Dendritic cell treated with granulocyte-macrophage colony-stimulating factor and Interleukin-4, amounts not matched to agents 40 ng/mL and 50 ng/mL, for 4 days (primary cell): ENCODE results near the gene TMEM150C.
"Not testable (repeated sequence)": the region's sequence is repeated elsewhere in the genome, so short reads cannot be mapped to it uniquely, and the experiment has no call there.

Experiments used
- H3K27ac Mint-ChIP-seq: one replicate; pipeline ENCODE4 v1.8.0; 2022; ENCODE audit warnings: mild to moderate bottlenecking, mixed read lengths
- H3K27me3 Mint-ChIP-seq: one replicate; pipeline ENCODE4 v1.8.0; 2022; ENCODE audit warnings: mild to moderate bottlenecking, mixed read lengths
- H3K36me3 Mint-ChIP-seq: one replicate; pipeline ENCODE4 v1.8.0; 2022; ENCODE audit warnings: low read depth, mixed read lengths
- H3K4me1 Mint-ChIP-seq: one replicate; pipeline ENCODE4 v1.8.0; 2022; ENCODE audit warnings: low read depth, mixed read lengths
- H3K4me3 Mint-ChIP-seq: one replicate; pipeline ENCODE4 v1.8.0; 2022; ENCODE audit warnings: mild to moderate bottlenecking, moderate library complexity, mixed read lengths
- H3K9me3 Mint-ChIP-seq: one replicate; pipeline ENCODE4 v1.8.0; 2022; ENCODE audit warnings: mixed read lengths
- intact Hi-C: fragments of 100-400 bp; cut with micrococcal nuclease; formaldehyde crosslinking; loops from one replicate; pipeline ENCODE4 v1.15.0; 2022

Gene TMEM150C

GRCh38 chr4:82489076-82489475, 72.7 kb downstream of the TMEM150C start:
- no peaks in the 10 kb centered on the region for H3K36me3 Mint-ChIP-seq
- no peak overlapping the region for H3K27ac Mint-ChIP-seq
- H3K9me3 Mint-ChIP-seq: no peaks in the 10 kb centered on the region
- peaks cover 4% of the 10 kb centered on the region for H3K4me1 Mint-ChIP-seq
- intact Hi-C loops: no loop called here
- no peaks in the 10 kb centered on the region for H3K27me3 Mint-ChIP-seq
- H3K4me3 Mint-ChIP-seq: no peak overlapping the region

- intact Hi-C loops: no loop called here
- no peaks in the 10 kb centered on the region for H3K36me3 Mint-ChIP-seq
- H3K4me1 Mint-ChIP-seq: no peaks in the 10 kb centered on the region
- no peaks in the 10 kb centered on the region for H3K27me3 Mint-ChIP-seq
- no peak overlapping the region for H3K27ac Mint-ChIP-seq
- no peak overlapping the region for H3K4me3 Mint-ChIP-seq
- H3K9me3 Mint-ChIP-seq: no peaks in the 10 kb centered on the region
Observed at GRCh38 chr4:82484996-82485783, 76.6 kb downstream of the TMEM150C start.

- no peaks in the 10 kb centered on the region for H3K4me1 Mint-ChIP-seq
- H3K36me3 Mint-ChIP-seq: no peaks in the 10 kb centered on the region
- no peaks in the 10 kb centered on the region for H3K9me3 Mint-ChIP-seq
- no peak overlapping the region for H3K27ac Mint-ChIP-seq
- no peaks in the 10 kb centered on the region for H3K27me3 Mint-ChIP-seq
- H3K4me3 Mint-ChIP-seq: no peak overlapping the region
- intact Hi-C loops: no loop called here
Observed at GRCh38 chr4:82482387-82482786, 79.4 kb downstream of the TMEM150C start.

- no peaks in the 10 kb centered on the region for H3K4me1 Mint-ChIP-seq
- H3K36me3 Mint-ChIP-seq: no peaks in the 10 kb centered on the region
- intact Hi-C loops: no loop called here
- no peak overlapping the region for H3K4me3 Mint-ChIP-seq
- no peak overlapping the region for H3K27ac Mint-ChIP-seq
- H3K9me3 Mint-ChIP-seq: no peaks in the 10 kb centered on the region
- no peaks in the 10 kb centered on the region for H3K27me3 Mint-ChIP-seq
Observed at GRCh38 chr4:82481506-82481840, 80.3 kb downstream of the TMEM150C start.

GRCh38 chr4:82480771-82481505, 80.8 kb downstream of the TMEM150C start:
- intact Hi-C loops: no loop called here
- no peaks in the 10 kb centered on the region for H3K9me3 Mint-ChIP-seq
- no peaks in the 10 kb centered on the region for H3K4me1 Mint-ChIP-seq
- H3K27me3 Mint-ChIP-seq: no peaks in the 10 kb centered on the region
- H3K36me3 Mint-ChIP-seq: no peaks in the 10 kb centered on the region
- no peak overlapping the region for H3K27ac Mint-ChIP-seq
- H3K4me3 Mint-ChIP-seq: no peak overlapping the region

- no peaks in the 10 kb centered on the region for H3K36me3 Mint-ChIP-seq
- intact Hi-C loops: no loop called here
- no peaks in the 10 kb centered on the region for H3K9me3 Mint-ChIP-seq
- H3K4me3 Mint-ChIP-seq: no peak overlapping the region
- no peaks in the 10 kb centered on the region for H3K4me1 Mint-ChIP-seq
- H3K27ac Mint-ChIP-seq: no peak overlapping the region
- no peaks in the 10 kb centered on the region for H3K27me3 Mint-ChIP-seq
Observed at GRCh38 chr4:82479562-82479961, 82.2 kb downstream of the TMEM150C start.

- H3K4me3 Mint-ChIP-seq, intact Hi-C loops, H3K4me1 Mint-ChIP-seq, H3K9me3 Mint-ChIP-seq, H3K27me3 Mint-ChIP-seq, H3K36me3 Mint-ChIP-seq, H3K27ac Mint-ChIP-seq: not testable (repeated sequence)
Observed at GRCh38 chr4:82477469-82477868, 84.3 kb downstream of the TMEM150C start.

GRCh38 chr4:82475931-82476330, 85.9 kb downstream of the TMEM150C start:
- H3K4me1 Mint-ChIP-seq, intact Hi-C loops, H3K27me3 Mint-ChIP-seq, H3K36me3 Mint-ChIP-seq, H3K4me3 Mint-ChIP-seq, H3K9me3 Mint-ChIP-seq, H3K27ac Mint-ChIP-seq: not testable (repeated sequence)

GRCh38 chr4:82473621-82474164, 88.1 kb downstream of the TMEM150C start:
- Mint-ChIP-seq H3K9me3 (no peaks in the 10 kb centered on the region), H3K36me3 (no peaks in the 10 kb centered on the region), H3K27ac (no peak overlapping the region), H3K4me3 (no peak overlapping the region), H3K4me1 (no peaks in the 10 kb centered on the region), H3K27me3 (no peaks in the 10 kb centered on the region)
- intact Hi-C loops: no loop called here

- H3K36me3 Mint-ChIP-seq, H3K27ac Mint-ChIP-seq, H3K4me1 Mint-ChIP-seq, H3K9me3 Mint-ChIP-seq, intact Hi-C loops, H3K27me3 Mint-ChIP-seq, H3K4me3 Mint-ChIP-seq: not testable (repeated sequence)
Observed at GRCh38 chr4:82473080-82473479, 88.7 kb downstream of the TMEM150C start.

GRCh38 chr4:82469791-82470345, 91.9 kb downstream of the TMEM150C start:
- intact Hi-C loops: loop anchor here (10.0 kb wide), 1 partner anchor 355 kb away; no protein-coding TSS in a partner anchor
- no peak overlapping the region for H3K27ac Mint-ChIP-seq
- H3K27me3 Mint-ChIP-seq: no peaks in the 10 kb centered on the region
- H3K9me3 Mint-ChIP-seq: no peaks in the 10 kb centered on the region
- H3K4me1 Mint-ChIP-seq: no peaks in the 10 kb centered on the region
- H3K36me3 Mint-ChIP-seq: no peaks in the 10 kb centered on the region
- no peak overlapping the region for H3K4me3 Mint-ChIP-seq

- Mint-ChIP-seq H3K4me3 (no peak overlapping the region), H3K36me3 (peaks cover 12% of the 10 kb centered on the region), H3K9me3 (no peaks in the 10 kb centered on the region), H3K4me1 (peaks cover 12% of the 10 kb centered on the region), H3K27ac (no peak overlapping the region), H3K27me3 (no peaks in the 10 kb centered on the region)
- intact Hi-C loops: loop anchor here (10.0 kb wide), 1 partner anchor 357 kb away; no protein-coding TSS in a partner anchor
Observed at GRCh38 chr4:82467471-82467870, 94.3 kb downstream of the TMEM150C start.

- no peaks in the 10 kb centered on the region for H3K27me3 Mint-ChIP-seq
- H3K4me3 Mint-ChIP-seq: no peak overlapping the region
- intact Hi-C loops: loop anchor here (10.0 kb wide), 1 partner anchor 362 kb away; no protein-coding TSS in a partner anchor
- peaks cover 12% of the 10 kb centered on the region for H3K4me1 Mint-ChIP-seq
- peaks cover 41% of the 10 kb centered on the region for H3K36me3 Mint-ChIP-seq
- no peak overlapping the region for H3K27ac Mint-ChIP-seq
- no peaks in the 10 kb centered on the region for H3K9me3 Mint-ChIP-seq
Observed at GRCh38 chr4:82463221-82463620, 98.6 kb downstream of the TMEM150C start.

- no peaks in the 10 kb centered on the region for H3K27me3 Mint-ChIP-seq
- peaks cover 49% of the 10 kb centered on the region for H3K36me3 Mint-ChIP-seq
- H3K9me3 Mint-ChIP-seq: no peaks in the 10 kb centered on the region
- H3K27ac Mint-ChIP-seq: no peak overlapping the region
- intact Hi-C loops: loop anchor here (1.0 to 10.0 kb wide), 2 partner anchors 277 to 362 kb away; no protein-coding TSS in a partner anchor
- H3K4me3 Mint-ChIP-seq: no peak overlapping the region
- peaks cover 12% of the 10 kb centered on the region for H3K4me1 Mint-ChIP-seq
Observed at GRCh38 chr4:82462415-82462831, 99.4 kb downstream of the TMEM150C start.
